Osteoblast (primary cell): Measurements from ENCODE around the gene NUF2. TPM values are rescaled to one million over a fixed set of nuclear protein-coding genes. Genes with fewer than 3 reads are reported as not detected.
A peak's percentile ranks its signal among the peaks of the same experiment; 100 is the strongest.
"Not testable (repeated sequence)": the region's sequence is repeated elsewhere in the genome, so short reads cannot be mapped to it uniquely, and the experiment has no call there.

ENCODE experiments used
- DNase-seq: peaks from one replicate; pipeline ENCODE4 v3.0.0; 2011; ENCODE audit warnings: low spot score, mixed read lengths; ENCODE audit not compliant: insufficient read length; ENCODE audit errors: missing footprints
- H2AFZ ChIP-seq: 2 replicates; pipeline ENCODE4 v1.6.0; 2011; ENCODE audit warnings: mild to moderate bottlenecking, low read length
- H3K27ac ChIP-seq: 2 replicates; pipeline ENCODE4 v1.5.1; 2011; ENCODE audit warnings: mild to moderate bottlenecking, low read depth, low read length, moderate library complexity
- H3K27me3 ChIP-seq: 2 replicates; pipeline ENCODE4 v1.6.0; 2012; ENCODE audit warnings: mild to moderate bottlenecking, control low read depth, inconsistent platforms, low read length, moderate library complexity; ENCODE audit not compliant: insufficient read depth
- H3K36me3 ChIP-seq: 2 replicates; pipeline ENCODE4 v1.5.1; 2011; ENCODE audit warnings: mild to moderate bottlenecking, low read length, control low read depth, moderate library complexity; ENCODE audit not compliant: insufficient read depth
- H3K4me1 ChIP-seq: 2 replicates; pipeline ENCODE4 v1.5.1; 2011; ENCODE audit warnings: mild to moderate bottlenecking, low read length, control low read depth, moderate library complexity; ENCODE audit not compliant: insufficient read depth
- H3K4me2 ChIP-seq: 2 replicates; pipeline ENCODE4 v1.6.0; 2011; ENCODE audit warnings: mild to moderate bottlenecking, low read length; ENCODE audit not compliant: insufficient read depth
- H3K4me3 ChIP-seq: fragments of 200-600 bp; sonication (generic); 3 replicates; pipeline ENCODE4 v1.5.1; 2012; ENCODE audit warnings: mild to moderate bottlenecking, low read length, inconsistent platforms; ENCODE audit not compliant: insufficient read depth
- H3K79me2 ChIP-seq: 2 replicates; pipeline ENCODE4 v1.6.0; 2012; ENCODE audit warnings: mild to moderate bottlenecking, low read length, control low read depth, inconsistent platforms; ENCODE audit not compliant: insufficient read depth
- H3K9me3 ChIP-seq: 2 replicates; pipeline ENCODE4 v1.5.1; 2011; ENCODE audit warnings: low read depth, low read length, control low read depth
- H4K20me1 ChIP-seq: 2 replicates; pipeline ENCODE4 v1.6.0; 2012; ENCODE audit warnings: mild to moderate bottlenecking, low read length, control low read depth; ENCODE audit not compliant: insufficient read depth
- CTCF ChIP-seq: IDR thresholded peaks from 2 replicates; pipeline ENCODE4 v1.5.1; 2011; ENCODE audit warnings: mild to moderate bottlenecking, low read depth, low read length, moderate library complexity; ENCODE audit errors: extremely low read depth
- total RNA-seq: library from RNA; depleted of rRNA; stranded (reverse); fragments of >200 nt; gene quantifications from 2 replicates; pipeline ENCODE4 v1.2.3, GENCODE V29; 2012

The NUF2 gene
- total RNA-seq, 1 donor = 1.8 TPM

- H3K4me1 ChIP-seq = no peaks in the 10 kb centered on the region
- no peaks in the 10 kb centered on the region for H4K20me1 ChIP-seq
- no peak for DNase-seq
- peak overlapping the region; percentile 13 for H3K4me2 ChIP-seq
- TF ChIP-seq CTCF = no peak
- H3K27me3 ChIP-seq = peaks cover 2% of the 10 kb centered on the region
- H2AFZ ChIP-seq = no peak overlapping the region
- no peaks in the 10 kb centered on the region for H3K79me2 ChIP-seq
- no peak overlapping the region for H3K4me3 ChIP-seq
- peaks cover 3% of the 10 kb centered on the region for H3K36me3 ChIP-seq
- H3K9me3 ChIP-seq = no peaks in the 10 kb centered on the region
- no peak overlapping the region for H3K27ac ChIP-seq
Observed at GRCh38 chr1:163357378-163357777, 35.6 kb downstream of the NUF2 start.

- not testable (repeated sequence) for H3K27me3 ChIP-seq, H3K4me2 ChIP-seq, DNase-seq, H4K20me1 ChIP-seq, H2AFZ ChIP-seq, H3K27ac ChIP-seq, H3K79me2 ChIP-seq, H3K4me3 ChIP-seq, H3K36me3 ChIP-seq, H3K9me3 ChIP-seq, H3K4me1 ChIP-seq
Observed at GRCh38 chr1:163358172-163358571, 36.4 kb downstream of the NUF2 start.

- H3K27ac ChIP-seq = no peak overlapping the region
- peak; percentile 38 for TF ChIP-seq CTCF
- H3K27me3 ChIP-seq = peaks cover 6% of the 10 kb centered on the region
- no peaks in the 10 kb centered on the region for H3K36me3 ChIP-seq
- H3K9me3 ChIP-seq = no peaks in the 10 kb centered on the region
- DNase-seq = no peak
- H3K4me1 ChIP-seq = no peaks in the 10 kb centered on the region
- H2AFZ ChIP-seq = no peak overlapping the region
- no peaks in the 10 kb centered on the region for H3K79me2 ChIP-seq
- no peak overlapping the region for H3K4me2 ChIP-seq
- H4K20me1 ChIP-seq = no peaks in the 10 kb centered on the region
- no peak overlapping the region for H3K4me3 ChIP-seq
Observed at GRCh38 chr1:163361123-163361934, 39.6 kb downstream of the NUF2 start.

GRCh38 chr1:163365186-163365585 is 43.4 kb downstream of the NUF2 start:
- no peaks in the 10 kb centered on the region for H3K4me1 ChIP-seq
- H3K27me3 ChIP-seq = peaks cover 16% of the 10 kb centered on the region
- H3K36me3 ChIP-seq = no peaks in the 10 kb centered on the region
- no peaks in the 10 kb centered on the region for H3K79me2 ChIP-seq
- TF ChIP-seq CTCF = no peak
- no peak overlapping the region for H2AFZ ChIP-seq
- H4K20me1 ChIP-seq = no peaks in the 10 kb centered on the region
- H3K4me2 ChIP-seq = no peak overlapping the region
- no peak overlapping the region for H3K27ac ChIP-seq
- H3K9me3 ChIP-seq = no peaks in the 10 kb centered on the region
- no peak for DNase-seq
- H3K4me3 ChIP-seq = no peak overlapping the region
